Measurements from ENCODE around the gene BDNF. TPM values are rescaled to one million over a fixed set of nuclear protein-coding genes. Genes with fewer than 3 reads are reported as not detected.

The BDNF gene
- total RNA-seq, 1 donor from 2014 or later = 1.6 TPM

DNA sequence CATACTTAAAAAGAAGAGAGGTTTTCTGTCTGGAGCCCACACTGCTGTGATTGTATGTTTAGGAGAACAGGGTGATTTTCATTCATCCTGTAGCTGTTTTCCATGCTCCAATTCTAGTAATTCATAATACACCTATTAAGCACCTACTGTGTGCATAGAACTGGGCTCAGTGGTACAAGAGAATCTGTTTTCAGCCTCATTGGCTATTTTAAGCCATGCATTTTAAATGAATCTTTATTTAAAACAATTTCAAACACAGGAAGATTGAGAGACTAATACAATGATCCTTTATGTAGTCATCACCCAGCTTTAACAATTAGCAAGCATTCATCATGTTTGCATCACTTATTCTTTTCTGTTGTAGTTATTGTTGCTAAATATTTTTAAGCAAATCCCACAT lies 86.2 kb downstream of the BDNF start:
- Histone ChIP-seq H3K4me1 (no peaks in the 10 kb centered on the region), H3K27me3 (no peaks in the 10 kb centered on the region), H3K79me2 (ENCODE audit: low read depth) (no peaks in the 10 kb centered on the region), H3K4me3 (no peak overlapping the region), H3K9ac (no peak overlapping the region), H4K20me1 (ENCODE audit: low read depth) (no peaks in the 10 kb centered on the region), H2AFZ (replicated peaks) (no peak overlapping the region), H3K4me2 (no peak overlapping the region), H3K36me3 (no peaks in the 10 kb centered on the region), H3K27ac (no peak overlapping the region), H3F3A (ENCODE audit: low read depth) (no peaks in the 10 kb centered on the region), H3K9me3 (ENCODE audit: low read depth) (no peaks in the 10 kb centered on the region)
- H3K27ac Mint-ChIP-seq = no peak overlapping the region
- TF ChIP-seq EZH2 (IDR thresholded peaks at IDR 0.05) (no peak), EZH2phosphoT487 (IDR thresholded peaks at IDR 0.05) (no peak)
- TF ChIP-seq, protein P1, sequence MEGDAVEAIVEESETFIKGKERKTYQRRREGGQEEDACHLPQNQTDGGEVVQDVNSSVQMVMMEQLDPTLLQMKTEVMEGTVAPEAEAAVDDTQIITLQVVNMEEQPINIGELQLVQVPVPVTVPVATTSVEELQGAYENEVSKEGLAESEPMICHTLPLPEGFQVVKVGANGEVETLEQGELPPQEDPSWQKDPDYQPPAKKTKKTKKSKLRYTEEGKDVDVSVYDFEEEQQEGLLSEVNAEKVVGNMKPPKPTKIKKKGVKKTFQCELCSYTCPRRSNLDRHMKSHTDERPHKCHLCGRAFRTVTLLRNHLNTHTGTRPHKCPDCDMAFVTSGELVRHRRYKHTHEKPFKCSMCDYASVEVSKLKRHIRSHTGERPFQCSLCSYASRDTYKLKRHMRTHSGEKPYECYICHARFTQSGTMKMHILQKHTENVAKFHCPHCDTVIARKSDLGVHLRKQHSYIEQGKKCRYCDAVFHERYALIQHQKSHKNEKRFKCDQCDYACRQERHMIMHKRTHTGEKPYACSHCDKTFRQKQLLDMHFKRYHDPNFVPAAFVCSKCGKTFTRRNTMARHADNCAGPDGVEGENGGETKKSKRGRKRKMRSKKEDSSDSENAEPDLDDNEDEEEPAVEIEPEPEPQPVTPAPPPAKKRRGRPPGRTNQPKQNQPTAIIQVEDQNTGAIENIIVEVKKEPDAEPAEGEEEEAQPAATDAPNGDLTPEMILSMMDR (IDR thresholded peaks at IDR 0.05) = no peak
- H3K4me3 Mint-ChIP-seq = no peak overlapping the region
- no peaks in the 10 kb centered on the region for H3K4me1 Mint-ChIP-seq
- H3K9me3 Mint-ChIP-seq = no peaks in the 10 kb centered on the region
- no peaks in the 10 kb centered on the region for H3K36me3 Mint-ChIP-seq
- H3K27me3 Mint-ChIP-seq (ENCODE audit: insufficient read depth, low read depth) = no peaks in the 10 kb centered on the region
- no peak for DNase-seq (ENCODE audit: low spot score)

DNA sequence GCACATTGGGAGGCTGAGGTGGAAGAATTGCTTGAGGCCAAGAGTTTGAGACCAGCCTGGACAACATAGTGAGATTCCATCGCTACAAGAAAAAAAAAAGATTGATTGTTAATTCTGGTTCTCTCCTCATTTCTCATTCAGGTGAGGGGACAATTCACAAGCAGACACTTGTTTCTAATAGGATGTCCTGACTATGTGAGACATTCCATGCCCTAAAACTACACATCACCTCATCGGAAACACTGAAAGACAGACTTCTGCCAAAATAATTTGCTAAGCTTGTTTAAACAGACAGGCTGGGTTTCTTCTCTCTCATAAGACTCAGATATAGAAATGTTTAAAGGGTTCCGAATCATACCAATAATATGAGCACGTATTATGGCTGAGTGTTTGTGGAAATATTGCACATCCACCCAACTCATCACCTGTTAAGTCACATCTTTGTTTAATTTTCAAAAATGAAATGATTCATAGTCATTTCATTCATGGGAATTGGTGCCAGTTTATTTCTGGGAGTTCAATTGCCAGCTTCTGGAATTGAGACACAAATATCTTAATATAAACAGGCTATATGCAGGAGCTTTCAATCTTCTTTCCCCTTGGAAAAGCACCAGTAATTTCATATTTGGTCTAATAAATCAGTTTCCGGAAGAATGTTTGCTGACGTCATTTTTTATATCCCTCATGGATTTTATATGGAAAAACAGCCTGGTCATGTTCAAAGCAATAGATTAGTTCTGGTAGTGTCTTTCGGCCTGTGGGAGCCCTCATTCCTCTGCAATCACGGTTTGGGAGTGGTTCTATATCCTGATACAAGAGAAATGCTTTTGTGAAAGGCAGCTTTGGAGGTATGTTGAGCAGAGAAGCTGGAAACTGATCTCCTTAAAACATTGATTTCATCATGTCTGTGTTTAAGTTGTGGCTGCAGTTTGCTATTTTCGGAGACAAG lies 87.0 kb downstream of the BDNF start:
- H2AFZ ChIP-seq (replicated peaks) = no peak overlapping the region

DNA sequence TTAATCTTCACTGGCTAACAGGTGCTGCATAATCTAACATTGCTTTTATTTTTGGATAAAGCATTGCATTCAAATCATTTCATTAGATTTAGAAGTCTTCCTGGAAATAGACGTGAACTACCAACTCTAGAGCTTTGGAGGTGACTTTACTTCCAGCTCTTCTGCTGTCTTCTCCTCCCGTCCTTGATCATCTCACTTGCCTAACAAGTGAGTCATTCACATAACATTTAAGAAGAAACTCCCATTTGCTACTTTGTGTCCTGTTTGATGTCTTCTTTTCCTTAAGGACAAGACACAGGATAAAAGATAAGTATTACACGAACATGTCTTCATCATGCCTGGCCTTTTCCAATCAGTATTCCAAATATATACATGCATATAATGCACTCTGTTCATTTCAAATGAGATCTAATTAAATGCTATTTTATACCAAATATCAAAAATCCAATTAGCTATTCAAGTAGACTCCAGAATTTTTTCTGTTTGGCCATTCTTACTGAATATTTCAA lies 88.3 kb downstream of the BDNF start:
- no peaks in the 10 kb centered on the region for H3K36me3 ChIP-seq
- Mint-ChIP-seq H3K4me3 (no peak overlapping the region), H3K27ac (no peak overlapping the region)

More for the DNA sequence above, 87.0 kb downstream of the BDNF start:
- no peaks in the 10 kb centered on the region for H3F3A ChIP-seq (ENCODE audit: low read depth)
- Mint-ChIP-seq H3K27ac (no peak overlapping the region), H3K36me3 (no peaks in the 10 kb centered on the region), H3K27me3 (ENCODE audit: insufficient read depth, low read depth) (no peaks in the 10 kb centered on the region), H3K4me1 (no peaks in the 10 kb centered on the region), H3K9me3 (no peaks in the 10 kb centered on the region), H3K4me3 (no peak overlapping the region)
- H3K79me2 ChIP-seq (ENCODE audit: low read depth) = no peaks in the 10 kb centered on the region
- H3K27ac ChIP-seq = no peak overlapping the region
- TF ChIP-seq, protein P1 (IDR thresholded peaks at IDR 0.05) = no peak
- TF ChIP-seq EZH2phosphoT487 (IDR thresholded peaks at IDR 0.05) (no peak), EZH2 (IDR thresholded peaks at IDR 0.05) (no peak)
- no peak overlapping the region for H3K9ac ChIP-seq
- no peaks in the 10 kb centered on the region for H3K9me3 ChIP-seq (ENCODE audit: low read depth)
- no peaks in the 10 kb centered on the region for H3K27me3 ChIP-seq
- H3K36me3 ChIP-seq = no peaks in the 10 kb centered on the region
- no peak overlapping the region for H3K4me2 ChIP-seq
- no peak for DNase-seq (ENCODE audit: low spot score)
- no peak overlapping the region for H3K4me3 ChIP-seq
- no peaks in the 10 kb centered on the region for H3K4me1 ChIP-seq
- H4K20me1 ChIP-seq (ENCODE audit: low read depth) = no peaks in the 10 kb centered on the region

More for the DNA sequence above, 88.3 kb downstream of the BDNF start:
- TF ChIP-seq EZH2 (IDR thresholded peaks at IDR 0.05) (no peak), EZH2phosphoT487 (IDR thresholded peaks at IDR 0.05) (no peak)
- TF ChIP-seq, protein P1 (IDR thresholded peaks at IDR 0.05) = no peak
- H3K9me3 Mint-ChIP-seq = no peaks in the 10 kb centered on the region
- no peaks in the 10 kb centered on the region for H3K9me3 ChIP-seq (ENCODE audit: low read depth)
- no peaks in the 10 kb centered on the region for H3F3A ChIP-seq (ENCODE audit: low read depth)
- H3K9ac ChIP-seq = no peak overlapping the region
- no peaks in the 10 kb centered on the region for H4K20me1 ChIP-seq (ENCODE audit: low read depth)
- no peak for DNase-seq (ENCODE audit: low spot score)
- H3K36me3 Mint-ChIP-seq = no peaks in the 10 kb centered on the region
- H3K27me3 ChIP-seq = no peaks in the 10 kb centered on the region
- no peak overlapping the region for H3K27ac ChIP-seq
- H3K27me3 Mint-ChIP-seq (ENCODE audit: insufficient read depth, low read depth) = no peaks in the 10 kb centered on the region
- H3K4me1 ChIP-seq = no peaks in the 10 kb centered on the region
- no peak overlapping the region for H2AFZ ChIP-seq (replicated peaks)
- no peaks in the 10 kb centered on the region for H3K79me2 ChIP-seq (ENCODE audit: low read depth)
- no peak overlapping the region for H3K4me3 ChIP-seq
- H3K4me2 ChIP-seq = no peak overlapping the region
- no peaks in the 10 kb centered on the region for H3K4me1 Mint-ChIP-seq

Measured in neural progenitor cell (in vitro differentiated cells).